Tibial nerve (tissue), 4 donors: ENCODE measurements around the gene HSPH1. TPM values are rescaled to one million over a fixed set of nuclear protein-coding genes. Genes with fewer than 3 reads are reported as not detected.

Experiments
- DNase-seq, 2 donors: peaks; one replicate each; pipeline ENCODE4 v3.0.0-alpha.2; 2019; ENCODE audit warnings: low spot score in 2 of 2
- H3K27ac ChIP-seq, 4 donors: fragments of 200-600 bp; sonication (generic) in 3 of 4; one replicate each; pipeline ENCODE4 v1.5.1; 2017 to 2019; ENCODE audit warnings: mild to moderate bottlenecking in 1 of 4
- H3K27me3 ChIP-seq, 2 donors: fragments of 200-600 bp; sonication (generic) in 1 of 2; one replicate each; pipeline versions ENCODE4 v1.5.1 to v1.6.0; 2017 to 2019
- H3K36me3 ChIP-seq, 3 donors: fragments of 200-600 bp; sonication (generic); one replicate each; pipeline ENCODE4 v1.5.1; 2018 to 2019
- H3K4me1 ChIP-seq, 4 donors: fragments of 200-600 bp; sonication (generic) in 3 of 4; one replicate each; pipeline ENCODE4 v1.5.1; 2017 to 2019
- H3K4me3 ChIP-seq, 4 donors: fragments of 200-600 bp; sonication (generic) in 3 of 4; one replicate each; pipeline ENCODE4 v1.5.1; 2017 to 2019; ENCODE audit warnings: mild to moderate bottlenecking in 1 of 4, moderate library complexity in 1 of 4
- H3K9me3 ChIP-seq, 4 donors: fragments of 200-600 bp; sonication (generic) in 3 of 4; one replicate each; pipeline ENCODE4 v1.5.1; 2017 to 2019
- CTCF ChIP-seq, 5 experiments: fragments of 200-600 bp in 3 of 5; fragments of 450-650 bp in 2 of 5; sonication (generic) in 3 of 5; IDR thresholded peaks; one replicate each; pipeline ENCODE4 v1.5.1; 2016 to 2019; ENCODE audit warnings: antibody characterized with exemption in 5 of 5, mild to moderate bottlenecking in 3 of 5, moderate library complexity in 2 of 5
- EP300 ChIP-seq, 2 donors: sonication (generic); formaldehyde crosslinking; IDR thresholded peaks; one replicate each; pipeline ENCODE4 v1.6.1; 2017; ENCODE audit warnings: antibody characterized with exemption in 2 of 2, mild to moderate bottlenecking in 1 of 2
- POLR2A ChIP-seq, 2 donors: fragments of 450-650 bp; IDR thresholded peaks; one replicate each; pipeline ENCODE4 v1.6.1; 2017; ENCODE audit warnings: antibody characterized with exemption in 2 of 2, mild to moderate bottlenecking in 2 of 2, moderate library complexity in 2 of 2
- WGBS, 2 donors: methylation state at CpG; one replicate each; pipeline ENCODE4 v1.1.5; 2018; 5-methylcytosine and 5-hydroxymethylcytosine counted together
- total RNA-seq, 4 donors: library from RNA; depleted of rRNA; stranded (reverse); fragments of >200 nt; gene quantifications; one replicate each; pipeline ENCODE4 v1.1.0, GENCODE V29; 2016

The HSPH1 gene
- total RNA-seq, 4 donors from 2014 or later = 26.2 to 41.7 (median 30.0) TPM

GRCh38 chr13:31175847-31176532, 14.3 kb upstream of the HSPH1 start:
- H3K4me1 ChIP-seq = no peaks in the 10 kb centered on the region
- no peaks in the 10 kb centered on the region for H3K9me3 ChIP-seq
- TF ChIP-seq CTCF (IDR thresholded peaks at IDR 0.05) (no peak), POLR2A (IDR thresholded peaks at IDR 0.05) (no peak), EP300 (IDR thresholded peaks at IDR 0.05) (no peak)
- 76 to 79% methylated on average over 3 of the region's 3 CpGs for WGBS, 2 donors
- H3K36me3 ChIP-seq = no peaks in the 10 kb centered on the region
- no peak overlapping the region for H3K27ac ChIP-seq
- H3K4me3 ChIP-seq = no peak overlapping the region
- DNase-seq = no peak
- H3K27me3 ChIP-seq = no peaks in the 10 kb centered on the region

- no peaks in the 10 kb centered on the region for H3K9me3 ChIP-seq
- no peak overlapping the region for H3K27ac ChIP-seq
- H3K27me3 ChIP-seq = no peaks in the 10 kb centered on the region
- WGBS, 2 donors = 60 to 69% methylated on average over 3 of the region's 3 CpGs
- no peaks in the 10 kb centered on the region for H3K36me3 ChIP-seq
- no peak for TF ChIP-seq CTCF (IDR thresholded peaks at IDR 0.05)
- TF ChIP-seq EP300 (IDR thresholded peaks at IDR 0.05) = no peak
- no peak for TF ChIP-seq POLR2A (IDR thresholded peaks at IDR 0.05)
- no peaks in the 10 kb centered on the region for H3K4me1 ChIP-seq
- no peak for DNase-seq
- no peak overlapping the region for H3K4me3 ChIP-seq
Measured at GRCh38 chr13:31174018-31174417, 12.3 kb upstream of the HSPH1 start.

DNA sequence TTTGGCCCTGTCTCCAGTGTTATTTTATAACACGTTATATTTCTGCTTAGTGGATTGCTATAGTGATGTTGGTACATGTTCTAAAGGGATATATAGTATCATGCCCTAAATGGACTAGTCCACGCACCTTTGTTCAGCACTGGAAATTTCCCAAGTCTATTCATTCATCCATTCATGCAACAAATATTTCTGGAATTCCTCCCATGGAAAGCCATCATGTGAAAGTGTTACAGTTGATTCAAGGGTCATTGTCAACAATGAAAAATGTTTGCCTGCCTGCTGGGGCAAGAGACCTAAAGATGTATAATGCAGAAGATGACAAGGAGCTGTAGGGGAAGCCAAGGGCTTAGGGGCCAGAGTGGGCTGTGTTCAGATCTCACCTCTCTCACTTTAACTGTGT, 10.8 kb upstream of the HSPH1 start:
- Histone ChIP-seq H3K4me1 (no peaks in the 10 kb centered on the region), H3K9me3 (no peaks in the 10 kb centered on the region), H3K27ac (no peak overlapping the region), H3K27me3 (no peaks in the 10 kb centered on the region), H3K4me3 (no peak overlapping the region), H3K36me3 (no peaks in the 10 kb centered on the region)
- DNase-seq = no peak
- WGBS, 2 donors = 54 to 56% methylated on average over 2 of the region's 2 CpGs
- TF ChIP-seq POLR2A (IDR thresholded peaks at IDR 0.05) (no peak), CTCF (IDR thresholded peaks at IDR 0.05) (no peak), EP300 (IDR thresholded peaks at IDR 0.05) (no peak)

- H3K4me1 ChIP-seq = no peaks in the 10 kb centered on the region
- no peak overlapping the region for H3K27ac ChIP-seq
- H3K27me3 ChIP-seq = no peaks in the 10 kb centered on the region
- TF ChIP-seq CTCF (IDR thresholded peaks at IDR 0.05) (no peak), EP300 (IDR thresholded peaks at IDR 0.05) (no peak), POLR2A (IDR thresholded peaks at IDR 0.05) (no peak)
- H3K4me3 ChIP-seq = no peak overlapping the region
- no peak for DNase-seq
- H3K9me3 ChIP-seq = no peaks in the 10 kb centered on the region
- no peaks in the 10 kb centered on the region for H3K36me3 ChIP-seq
- 91 to 96% methylated on average over 3 of the region's 3 CpGs for WGBS, 2 donors
Measured at GRCh38 chr13:31172001-31172400, 10.3 kb upstream of the HSPH1 start.

GRCh38 chr13:31168736-31169135, 7.0 kb upstream of the HSPH1 start:
- Histone ChIP-seq H3K27ac (no peak overlapping the region), H3K27me3 (no peaks in the 10 kb centered on the region), H3K4me1 (no peaks in the 10 kb centered on the region), H3K9me3 (no peaks in the 10 kb centered on the region), H3K36me3 (no peaks in the 10 kb centered on the region), H3K4me3 (no peak overlapping the region)
- no peak for TF ChIP-seq POLR2A (IDR thresholded peaks at IDR 0.05)
- no peak for TF ChIP-seq CTCF (IDR thresholded peaks at IDR 0.05)
- TF ChIP-seq EP300 (IDR thresholded peaks at IDR 0.05) = no peak
- 87 to 93% methylated on average over 11 of the region's 11 CpGs for WGBS, 2 donors
- no peak for DNase-seq
